ENCODE measurements around the gene GIN1.

The GIN1 gene

GRCh38 chr5:103138202-103138690 lies 18.3 kb upstream of the GIN1 start:
- H3K4me3 ChIP-seq (ENCODE audit: low read depth, low read length), result no peak overlapping the region
- TF ChIP-seq CTCF (IDR thresholded peaks at IDR 0.05; ENCODE audit: control insufficient read depth, extremely low read depth, insufficient read depth), result no peak
- DNase-seq (ENCODE audit: low read depth), result no peak

- no peak for TF ChIP-seq CTCF (IDR thresholded peaks at IDR 0.05; ENCODE audit: control insufficient read depth, extremely low read depth, insufficient read depth)
- no peak for DNase-seq (ENCODE audit: low read depth)
- H3K4me3 ChIP-seq (ENCODE audit: low read depth, low read length), result no peak overlapping the region
These were observed 15.5 kb upstream of the GIN1 start for GRCh38 chr5:103135461-103135860.

DNA sequence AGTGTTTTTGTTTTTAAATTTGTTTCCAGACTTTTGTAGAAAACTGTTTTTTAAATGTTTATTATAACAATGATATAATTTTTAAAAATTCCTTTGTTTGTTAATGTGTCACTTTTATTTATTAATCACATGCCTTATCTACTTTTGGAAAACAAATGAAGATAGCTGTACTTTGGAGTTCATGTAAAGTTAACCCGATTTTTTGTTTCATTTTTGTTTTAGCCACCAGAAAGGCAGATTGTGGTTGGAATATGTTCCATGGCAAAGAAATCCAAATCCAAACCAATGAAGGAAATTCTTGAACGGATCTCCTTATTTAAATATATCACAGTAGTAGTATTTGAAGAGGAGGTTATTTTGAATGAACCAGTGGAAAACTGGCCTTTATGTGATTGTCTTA lies 13.3 kb upstream of the GIN1 start:
- no peak overlapping the region for H3K4me3 ChIP-seq (ENCODE audit: low read depth, low read length)
- no peak for DNase-seq (ENCODE audit: low read depth)
- TF ChIP-seq CTCF (IDR thresholded peaks at IDR 0.05; ENCODE audit: control insufficient read depth, extremely low read depth, insufficient read depth), result no peak

- TF ChIP-seq CTCF (IDR thresholded peaks at IDR 0.05; ENCODE audit: control insufficient read depth, extremely low read depth, insufficient read depth), result no peak
- no peak for DNase-seq (ENCODE audit: low read depth)
- H3K4me3 ChIP-seq (ENCODE audit: low read depth, low read length), result no peak overlapping the region
These were observed 12.7 kb upstream of the GIN1 start for GRCh38 chr5:103132684-103133083.

DNA sequence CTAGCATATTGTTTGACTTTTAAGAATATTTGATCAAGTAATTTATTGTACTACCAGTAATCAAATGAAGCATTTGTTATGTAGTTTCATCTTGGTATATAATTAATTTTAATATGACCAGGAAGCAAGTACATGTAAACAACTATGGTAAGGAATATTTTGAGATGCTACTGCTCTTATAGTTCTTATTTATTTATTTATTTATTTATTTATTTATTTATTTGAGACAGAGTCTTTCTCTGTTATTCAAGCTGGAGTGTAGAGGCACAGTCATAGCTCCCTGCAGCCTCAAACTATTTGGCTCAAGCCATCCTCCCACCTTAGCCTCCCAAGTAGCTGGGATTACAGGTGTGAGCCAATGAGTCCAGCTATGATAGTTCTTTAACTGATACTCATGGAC lies 8.3 kb upstream of the GIN1 start:
- TF ChIP-seq CTCF (IDR thresholded peaks at IDR 0.05; ENCODE audit: control insufficient read depth, extremely low read depth, insufficient read depth), result no peak
- no peak overlapping the region for H3K4me3 ChIP-seq (ENCODE audit: low read depth, low read length)
- no peak for DNase-seq (ENCODE audit: low read depth)

DNA sequence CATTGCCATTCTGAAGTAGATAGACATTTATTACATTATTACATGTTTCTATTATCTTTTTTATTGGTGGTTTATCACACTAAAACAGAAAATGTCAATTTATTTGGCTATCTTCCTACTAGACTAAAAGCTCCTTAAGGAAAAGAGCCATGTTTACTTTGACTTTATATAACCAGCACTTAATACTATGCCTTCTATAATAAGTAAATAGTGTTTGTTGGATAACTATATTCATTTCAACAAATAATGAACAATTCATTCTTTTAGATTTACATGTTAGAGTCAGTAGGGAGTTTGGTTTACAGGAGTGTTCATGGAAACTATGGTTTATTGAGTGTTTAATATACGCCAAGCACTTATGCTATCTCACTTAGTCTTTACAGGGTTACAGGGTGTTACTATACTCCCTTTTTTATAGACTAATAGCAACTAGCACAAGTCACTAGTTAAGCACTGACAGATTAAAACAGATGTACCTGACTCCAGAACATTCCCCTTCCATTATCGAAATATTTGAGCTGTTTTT lies 7.4 kb upstream of the GIN1 start:
- peak; percentile 63 for DNase-seq (ENCODE audit: low read depth)
- no peak overlapping the region for H3K4me3 ChIP-seq (ENCODE audit: low read depth, low read length)
- no peak for TF ChIP-seq CTCF (IDR thresholded peaks at IDR 0.05; ENCODE audit: control insufficient read depth, extremely low read depth, insufficient read depth)

DNA sequence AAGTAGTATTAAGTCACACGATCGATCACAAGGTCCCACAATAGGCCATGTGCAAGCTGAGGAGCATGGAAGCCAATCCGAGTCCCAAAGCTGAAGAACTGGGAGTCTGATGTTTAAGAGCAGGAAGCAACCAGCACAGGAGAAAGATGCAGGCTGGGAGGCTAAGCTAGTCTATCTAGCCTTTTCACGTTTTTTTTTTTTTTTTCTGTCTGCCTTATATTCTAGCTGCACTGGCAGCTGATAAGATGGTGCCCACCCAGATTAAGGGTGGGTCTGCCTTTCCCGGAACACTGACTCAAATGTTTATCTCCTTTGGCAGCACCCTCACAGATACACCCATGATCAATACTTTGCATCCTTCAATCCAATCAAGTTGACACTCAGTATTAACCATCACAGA lies 6.6 kb upstream of the GIN1 start:
- DNase-seq (ENCODE audit: low read depth), result no peak
- H3K4me3 ChIP-seq (ENCODE audit: low read depth, low read length), result no peak overlapping the region
- no peak for TF ChIP-seq CTCF (IDR thresholded peaks at IDR 0.05; ENCODE audit: control insufficient read depth, extremely low read depth, insufficient read depth)

Data from LNCaP clone FGC (cell line).